ENCODE measurements around the gene DNAJB8.

Gene DNAJB8

DNA sequence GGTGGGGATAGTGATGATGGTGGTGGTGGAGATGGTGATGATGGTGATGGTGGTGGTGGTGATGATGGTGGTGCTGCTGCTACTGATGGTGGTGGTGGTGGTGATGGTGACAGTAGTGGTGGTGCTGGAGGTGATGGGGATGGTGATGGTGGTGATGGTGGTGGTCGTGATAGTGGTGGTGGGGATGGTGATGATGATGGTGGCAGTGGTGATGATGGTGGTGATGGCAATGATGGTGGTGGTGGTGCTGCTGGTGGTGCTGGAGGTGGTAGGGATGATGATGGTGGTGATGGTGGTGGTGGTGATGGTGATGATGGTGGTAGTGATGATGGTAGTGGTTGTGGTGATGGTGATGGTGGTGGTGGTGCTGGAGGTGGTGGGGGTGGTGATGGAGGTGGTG is 21.3 kb downstream of the DNAJB8 start:
- no peaks in the 10 kb centered on the region for H3K36me3 ChIP-seq (ENCODE audit: insufficient read depth, low read length)
- no peak overlapping the region for H3K9ac ChIP-seq (ENCODE audit: insufficient read length)
- H3K4me3 ChIP-seq: no peak overlapping the region
- TF ChIP-seq FOXP2 (optimal IDR thresholded peaks at IDR 0.05; ENCODE audit: control extremely low read depth, extremely low read length, insufficient read depth) (no peak), POLR2AphosphoS5 (IDR thresholded peaks at IDR 0.05; ENCODE audit: borderline replicate concordance, low read depth, low read length) (no peak), EZH2 (IDR thresholded peaks at IDR 0.05) (no peak)
- H3K27ac ChIP-seq: no peak overlapping the region
- no peak for DNase-seq (ENCODE audit: low read depth, low spot score)
- no peaks in the 10 kb centered on the region for H3K9me3 ChIP-seq (ENCODE audit: low read depth, low read length)

GRCh38 chr3:128443771-128444170 is 22.9 kb downstream of the DNAJB8 start:
- Histone ChIP-seq H3K9me3 (ENCODE audit: low read depth, low read length) (no peaks in the 10 kb centered on the region), H3K9ac (ENCODE audit: insufficient read length) (no peak overlapping the region), H3K4me3 (no peak overlapping the region), H3K36me3 (ENCODE audit: insufficient read depth, low read length) (no peaks in the 10 kb centered on the region), H3K27ac (no peak overlapping the region)
- DNase-seq (ENCODE audit: low read depth, low spot score): no peak
- TF ChIP-seq FOXP2 (optimal IDR thresholded peaks at IDR 0.05; ENCODE audit: control extremely low read depth, extremely low read length, insufficient read depth): no peak

DNA sequence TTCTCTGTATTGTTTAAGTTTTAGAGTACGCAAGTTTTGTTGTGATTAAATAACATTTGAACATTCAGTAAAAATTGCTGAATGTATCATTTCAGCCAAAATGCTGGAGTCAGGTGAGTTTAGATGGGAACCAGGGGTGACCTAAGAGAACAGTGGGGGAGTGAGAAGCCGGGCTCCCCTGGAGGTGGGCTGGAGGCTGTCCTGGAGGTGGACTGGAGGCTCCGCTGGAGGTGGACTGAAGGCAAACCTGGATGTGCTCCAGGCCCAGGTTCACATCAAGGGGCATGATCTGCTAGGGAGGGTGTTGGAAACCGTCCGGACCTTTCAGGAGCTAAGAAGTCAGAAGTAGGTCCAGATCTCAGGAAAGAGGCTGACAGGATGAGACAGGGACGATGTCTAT is 23.7 kb downstream of the DNAJB8 start:
- TF ChIP-seq FOXP2 (optimal IDR thresholded peaks at IDR 0.05; ENCODE audit: control extremely low read depth, extremely low read length, insufficient read depth) (no peak), POLR2AphosphoS5 (IDR thresholded peaks at IDR 0.05; ENCODE audit: borderline replicate concordance, low read depth, low read length) (no peak), EZH2 (IDR thresholded peaks at IDR 0.05) (no peak)

DNA sequence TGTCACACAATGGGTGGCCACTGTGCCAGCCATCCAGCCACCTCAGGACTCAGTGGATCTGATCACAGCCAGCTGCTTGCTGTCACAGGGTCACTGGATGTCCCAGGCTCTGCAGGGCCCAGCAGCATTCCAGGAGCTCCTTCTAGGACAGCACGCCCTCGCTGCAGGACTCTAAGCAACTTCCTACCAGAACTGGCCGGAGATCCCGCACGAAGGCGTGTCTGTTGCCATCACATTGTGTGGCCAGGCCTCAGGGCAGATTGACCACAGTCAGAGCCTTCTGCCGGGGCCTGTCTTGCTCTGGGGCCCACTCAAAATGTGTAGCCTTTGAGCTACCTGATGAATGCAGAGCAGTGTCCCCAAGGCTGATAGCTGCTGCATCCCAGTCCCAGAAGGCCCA is 24.6 kb downstream of the DNAJB8 start:
- no peaks in the 10 kb centered on the region for H3K9me3 ChIP-seq (ENCODE audit: low read depth, low read length)
- TF ChIP-seq EZH2 (IDR thresholded peaks at IDR 0.05) (no peak), FOXP2 (optimal IDR thresholded peaks at IDR 0.05; ENCODE audit: control extremely low read depth, extremely low read length, insufficient read depth) (no peak), POLR2AphosphoS5 (IDR thresholded peaks at IDR 0.05; ENCODE audit: borderline replicate concordance, low read depth, low read length) (no peak)
- no peak overlapping the region for H3K9ac ChIP-seq (ENCODE audit: insufficient read length)
- no peaks in the 10 kb centered on the region for H3K36me3 ChIP-seq (ENCODE audit: insufficient read depth, low read length)
- DNase-seq (ENCODE audit: low read depth, low spot score): no peak
- no peak overlapping the region for H3K4me3 ChIP-seq
- H3K27ac ChIP-seq: no peak overlapping the region

More for the DNA sequence above, 23.7 kb downstream of the DNAJB8 start:
- Histone ChIP-seq H3K27ac (no peak overlapping the region), H3K9ac (ENCODE audit: insufficient read length) (no peak overlapping the region), H3K4me3 (no peak overlapping the region), H3K9me3 (ENCODE audit: low read depth, low read length) (no peaks in the 10 kb centered on the region), H3K36me3 (ENCODE audit: insufficient read depth, low read length) (no peaks in the 10 kb centered on the region)
- no peak for DNase-seq (ENCODE audit: low read depth, low spot score)

- no peak overlapping the region for H3K9ac ChIP-seq (ENCODE audit: insufficient read length)
- H3K9me3 ChIP-seq (ENCODE audit: low read depth, low read length): no peaks in the 10 kb centered on the region
- H3K4me3 ChIP-seq: no peak overlapping the region
- no peaks in the 10 kb centered on the region for H3K36me3 ChIP-seq (ENCODE audit: insufficient read depth, low read length)
- no peak for DNase-seq (ENCODE audit: low read depth, low spot score)
- no peak for TF ChIP-seq EZH2 (IDR thresholded peaks at IDR 0.05)
- no peak for TF ChIP-seq FOXP2 (optimal IDR thresholded peaks at IDR 0.05; ENCODE audit: control extremely low read depth, extremely low read length, insufficient read depth)
- no peak for TF ChIP-seq POLR2AphosphoS5 (IDR thresholded peaks at IDR 0.05; ENCODE audit: borderline replicate concordance, low read depth, low read length)
- H3K27ac ChIP-seq: no peak overlapping the region
Measured at GRCh38 chr3:128439226-128439625, 27.5 kb downstream of the DNAJB8 start.

DNA sequence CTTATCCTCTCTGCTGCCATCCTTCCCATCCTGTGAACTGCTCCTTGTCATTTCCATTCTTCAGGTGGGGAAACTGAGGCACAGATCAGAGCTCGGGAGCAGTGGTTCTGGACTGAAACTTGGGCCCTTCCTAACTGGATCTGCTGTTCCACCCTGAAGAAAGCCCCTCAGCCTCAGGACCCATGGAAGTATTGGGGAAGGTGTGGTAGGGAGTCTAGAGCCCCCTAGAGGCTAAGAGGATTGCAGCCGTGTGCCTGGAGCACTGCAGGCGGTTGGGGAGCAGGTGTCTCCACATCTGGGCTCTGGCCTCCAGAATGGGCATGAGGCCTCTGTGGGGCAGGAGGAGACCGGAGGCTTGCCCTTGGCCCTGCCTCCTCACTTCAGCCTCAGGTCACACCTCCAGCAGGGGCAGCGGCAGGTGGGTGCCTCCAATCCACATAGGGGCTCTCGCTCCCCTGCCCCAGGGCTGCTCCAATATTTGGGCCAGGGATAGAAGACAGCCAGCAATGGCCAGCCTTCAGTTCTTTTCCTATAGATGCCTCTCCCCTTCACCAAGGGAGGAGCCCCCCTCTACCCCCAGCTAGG is 28.1 kb downstream of the DNAJB8 start:
- H3K9me3 ChIP-seq (ENCODE audit: low read depth, low read length): no peaks in the 10 kb centered on the region
- H3K9ac ChIP-seq (ENCODE audit: insufficient read length): no peak overlapping the region
- TF ChIP-seq POLR2AphosphoS5 (IDR thresholded peaks at IDR 0.05; ENCODE audit: borderline replicate concordance, low read depth, low read length): no peak
- TF ChIP-seq FOXP2 (optimal IDR thresholded peaks at IDR 0.05; ENCODE audit: control extremely low read depth, extremely low read length, insufficient read depth): no peak
- no peak for TF ChIP-seq EZH2 (IDR thresholded peaks at IDR 0.05)
- DNase-seq (ENCODE audit: low read depth, low spot score): no peak
- no peak overlapping the region for H3K27ac ChIP-seq
- H3K36me3 ChIP-seq (ENCODE audit: insufficient read depth, low read length): no peaks in the 10 kb centered on the region
- H3K4me3 ChIP-seq: no peak overlapping the region

DNA sequence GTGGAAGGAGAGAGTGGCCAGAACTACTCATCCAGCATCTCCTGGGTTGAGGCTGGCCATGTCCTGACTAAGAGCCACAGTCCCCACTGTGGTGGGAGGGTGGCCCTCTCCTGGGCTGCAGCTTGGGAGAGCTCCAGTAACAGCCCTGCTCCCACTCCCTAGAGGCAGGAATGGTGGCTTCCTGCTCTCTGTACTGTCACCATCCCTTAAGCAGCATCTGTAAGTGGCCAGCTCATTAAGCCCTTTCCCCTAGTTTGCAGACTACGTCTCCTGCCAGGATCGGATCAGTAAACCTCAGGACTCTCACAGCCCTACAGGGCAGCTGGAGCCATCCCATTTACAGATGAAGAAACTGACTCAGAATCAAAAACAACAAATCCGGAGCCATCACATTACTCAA is 30.5 kb downstream of the DNAJB8 start:
- no peak for DNase-seq (ENCODE audit: low read depth, low spot score)
- no peak overlapping the region for H3K4me3 ChIP-seq
- no peak overlapping the region for H3K9ac ChIP-seq (ENCODE audit: insufficient read length)
- H3K36me3 ChIP-seq (ENCODE audit: insufficient read depth, low read length): no peaks in the 10 kb centered on the region
- TF ChIP-seq POLR2AphosphoS5 (IDR thresholded peaks at IDR 0.05; ENCODE audit: borderline replicate concordance, low read depth, low read length) (no peak), FOXP2 (optimal IDR thresholded peaks at IDR 0.05; ENCODE audit: control extremely low read depth, extremely low read length, insufficient read depth) (no peak), EZH2 (IDR thresholded peaks at IDR 0.05) (no peak)
- no peaks in the 10 kb centered on the region for H3K9me3 ChIP-seq (ENCODE audit: low read depth, low read length)
- no peak overlapping the region for H3K27ac ChIP-seq

DNA sequence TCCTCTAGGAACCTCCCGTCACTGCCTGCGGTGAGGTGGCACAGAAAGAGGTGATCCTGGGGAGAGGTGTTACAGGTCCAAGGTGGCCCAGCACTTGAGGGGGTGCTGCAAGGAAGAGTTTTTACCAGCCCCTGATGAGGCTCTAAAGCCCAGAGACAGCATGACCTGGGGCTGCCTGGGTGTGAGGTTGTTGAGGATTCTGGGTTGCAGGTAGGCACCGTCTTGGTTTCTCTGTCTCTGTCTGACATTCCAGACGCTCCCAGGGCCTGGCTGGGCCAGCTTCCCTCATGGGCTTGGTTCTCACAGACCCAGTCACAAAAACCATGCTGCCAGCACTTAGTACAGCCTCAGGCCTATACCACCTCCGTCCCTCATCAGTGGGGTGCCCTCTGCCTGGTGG is 31.1 kb downstream of the DNAJB8 start:
- H3K9ac ChIP-seq (ENCODE audit: insufficient read length): no peak overlapping the region
- no peak overlapping the region for H3K27ac ChIP-seq
- H3K9me3 ChIP-seq (ENCODE audit: low read depth, low read length): no peaks in the 10 kb centered on the region
- no peak overlapping the region for H3K4me3 ChIP-seq
- DNase-seq (ENCODE audit: low read depth, low spot score): no peak
- TF ChIP-seq POLR2AphosphoS5 (IDR thresholded peaks at IDR 0.05; ENCODE audit: borderline replicate concordance, low read depth, low read length): no peak
- TF ChIP-seq EZH2 (IDR thresholded peaks at IDR 0.05): no peak
- TF ChIP-seq FOXP2 (optimal IDR thresholded peaks at IDR 0.05; ENCODE audit: control extremely low read depth, extremely low read length, insufficient read depth): no peak
- H3K36me3 ChIP-seq (ENCODE audit: insufficient read depth, low read length): no peaks in the 10 kb centered on the region

DNA sequence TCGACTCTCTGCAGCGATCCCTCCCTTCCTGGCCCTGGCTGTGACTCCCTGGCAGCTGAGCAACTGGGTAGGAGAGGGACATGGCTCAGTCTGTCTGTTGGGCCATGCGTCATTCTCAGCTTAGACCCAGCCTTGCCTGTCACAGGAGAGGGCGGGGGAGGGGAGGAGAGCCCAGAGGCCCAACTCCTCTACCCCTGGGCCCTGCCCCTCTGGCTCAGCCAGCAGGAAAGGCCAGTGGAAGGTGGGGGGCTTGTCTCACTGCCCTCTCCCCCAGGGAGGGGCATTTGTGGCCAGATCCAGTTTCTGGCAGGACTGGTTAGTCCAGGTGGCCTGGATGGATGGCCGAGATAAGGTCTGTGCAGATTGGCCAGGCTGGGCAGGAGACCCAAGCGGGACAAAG is 31.6 kb downstream of the DNAJB8 start:
- no peak for DNase-seq (ENCODE audit: low read depth, low spot score)

More for the DNA sequence above, 31.6 kb downstream of the DNAJB8 start:
- Histone ChIP-seq H3K4me3 (no peak overlapping the region), H3K9ac (ENCODE audit: insufficient read length) (no peak overlapping the region), H3K36me3 (ENCODE audit: insufficient read depth, low read length) (no peaks in the 10 kb centered on the region), H3K9me3 (ENCODE audit: low read depth, low read length) (no peaks in the 10 kb centered on the region), H3K27ac (no peak overlapping the region)
- TF ChIP-seq FOXP2 (optimal IDR thresholded peaks at IDR 0.05; ENCODE audit: control extremely low read depth, extremely low read length, insufficient read depth): no peak
- no peak for TF ChIP-seq EZH2 (IDR thresholded peaks at IDR 0.05)
- TF ChIP-seq POLR2AphosphoS5 (IDR thresholded peaks at IDR 0.05; ENCODE audit: borderline replicate concordance, low read depth, low read length): no peak
